NCI-H345 treated with DMSO at 0.1 percent for 48 hours (cell line): Measurements from ENCODE around the gene ZNF581.

ENCODE experiments used
- DNase-seq: peaks from one replicate; lab custom pipeline; 2025; ENCODE audit not compliant: unreplicated experiment; lab: John Stamatoyannopoulos, UW

ZNF581 gene

DNA sequence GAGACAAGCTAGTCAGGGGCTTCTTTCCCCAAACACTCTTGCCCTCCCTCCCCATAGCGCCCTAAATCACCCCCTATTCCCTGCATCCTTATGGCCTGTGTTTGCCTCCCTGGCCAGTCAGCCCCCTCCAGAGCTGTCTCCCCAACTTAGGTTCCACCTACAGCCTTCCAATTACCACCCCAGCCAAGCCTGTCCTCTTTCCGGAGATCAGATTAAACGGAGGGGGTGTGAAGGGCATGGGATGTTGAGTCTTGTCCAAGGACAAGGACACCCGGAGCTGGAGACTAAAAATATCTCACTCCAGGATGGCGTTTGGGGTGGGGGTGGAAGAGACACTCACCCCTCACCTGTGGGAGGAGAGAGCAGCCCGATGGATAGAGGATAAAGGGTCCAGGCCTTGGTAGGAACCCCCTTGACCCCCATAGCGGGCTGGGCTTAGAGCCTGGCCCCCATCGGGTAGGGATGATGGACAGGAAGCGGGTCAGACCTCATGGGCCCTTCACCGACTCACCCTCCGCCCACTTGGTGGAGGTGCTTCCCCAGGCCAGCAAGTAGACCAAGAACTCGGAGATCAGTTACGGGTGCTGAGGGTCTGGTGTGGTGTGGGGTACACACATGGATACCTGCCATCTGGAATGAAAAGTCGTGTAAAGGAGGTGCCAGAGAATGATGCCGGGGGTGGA lies 32.0 kb upstream of the ZNF581 start:
- DNase-seq: no peak

DNA sequence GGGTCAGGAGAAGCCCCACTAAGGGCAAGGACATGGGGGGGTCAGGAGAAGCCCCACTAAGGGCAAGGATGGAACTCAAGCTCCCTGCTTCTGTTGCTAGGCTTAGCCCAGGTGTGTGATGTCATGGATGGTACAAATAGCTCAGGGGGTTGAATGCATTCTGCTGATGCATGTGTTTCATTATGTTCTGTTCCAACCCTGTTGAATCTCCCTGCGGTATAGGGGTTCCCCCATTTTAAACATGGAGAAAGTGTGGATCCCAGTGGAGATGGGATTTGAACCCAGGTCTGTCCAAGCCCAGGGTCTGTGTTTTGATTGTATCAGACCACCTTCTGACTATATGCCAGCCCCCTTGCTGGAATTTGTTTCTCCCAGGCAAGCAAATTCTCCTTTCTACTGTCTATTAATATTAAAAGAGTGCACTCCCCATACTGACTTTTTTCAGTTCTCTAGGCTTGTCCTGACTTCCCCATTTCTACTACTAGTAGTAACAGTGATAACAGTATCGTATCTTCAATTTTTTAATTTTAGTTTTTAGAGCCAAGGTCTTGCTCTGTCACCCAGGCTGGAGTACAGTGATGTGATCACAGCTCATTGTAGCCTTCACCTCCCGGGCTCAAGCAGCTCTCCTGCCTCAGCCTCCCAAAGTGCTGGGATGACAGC lies 31.3 kb upstream of the ZNF581 start:
- DNase-seq: no peak

DNA sequence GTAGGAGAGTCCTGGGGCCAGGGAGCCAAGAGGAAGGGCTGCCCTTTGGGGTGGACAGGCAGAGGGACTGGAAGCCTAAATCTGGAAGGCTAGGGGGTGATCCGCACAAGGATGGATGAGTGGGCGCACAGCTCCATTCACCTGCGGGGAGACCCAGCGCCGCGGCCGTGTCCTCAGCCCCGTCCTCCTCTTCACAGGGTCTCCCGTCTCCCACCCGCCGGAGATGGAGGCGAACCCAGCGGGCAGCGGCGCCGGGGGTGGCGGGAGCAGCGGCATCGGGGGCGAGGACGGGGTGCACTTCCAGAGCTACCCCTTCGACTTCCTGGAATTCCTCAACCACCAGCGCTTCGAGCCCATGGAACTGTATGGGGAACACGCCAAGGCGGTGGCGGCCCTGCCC lies 30.1 kb upstream of the ZNF581 start:
- no peak for DNase-seq

DNA sequence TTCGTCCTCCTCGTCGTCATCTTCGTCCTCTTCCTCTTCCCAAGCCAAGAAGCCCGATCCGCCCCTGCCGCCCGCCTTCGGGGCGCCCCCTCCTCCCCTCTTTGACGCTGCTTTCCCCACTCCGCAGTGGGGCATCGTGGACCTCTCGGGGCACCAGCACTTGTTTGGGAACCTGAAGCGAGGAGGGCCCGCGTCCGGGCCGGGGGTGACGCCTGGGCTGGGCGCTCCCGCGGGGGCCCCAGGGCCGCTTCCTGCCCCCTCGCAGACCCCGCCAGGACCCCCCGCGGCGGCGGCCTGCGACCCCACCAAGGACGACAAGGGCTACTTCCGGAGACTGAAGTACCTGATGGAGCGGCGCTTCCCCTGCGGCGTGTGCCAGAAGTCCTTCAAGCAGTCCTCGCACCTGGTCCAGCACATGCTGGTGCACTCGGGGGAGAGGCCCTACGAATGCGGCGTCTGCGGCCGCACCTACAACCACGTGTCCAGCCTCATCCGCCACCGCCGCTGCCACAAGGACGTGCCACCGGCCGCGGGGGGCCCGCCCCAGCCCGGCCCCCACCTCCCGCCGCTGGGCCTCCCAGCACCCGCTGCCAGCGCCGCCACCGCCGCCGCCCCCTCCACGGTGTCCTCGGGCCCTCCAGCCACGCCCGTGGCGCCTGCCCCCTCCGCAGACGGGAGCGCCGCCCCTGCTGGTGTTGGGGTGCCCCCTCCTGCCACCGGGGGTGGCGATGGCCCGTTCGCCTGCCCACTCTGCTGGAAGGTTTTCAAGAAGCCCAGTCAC lies 29.3 kb upstream of the ZNF581 start:
- DNase-seq: no peak

DNA sequence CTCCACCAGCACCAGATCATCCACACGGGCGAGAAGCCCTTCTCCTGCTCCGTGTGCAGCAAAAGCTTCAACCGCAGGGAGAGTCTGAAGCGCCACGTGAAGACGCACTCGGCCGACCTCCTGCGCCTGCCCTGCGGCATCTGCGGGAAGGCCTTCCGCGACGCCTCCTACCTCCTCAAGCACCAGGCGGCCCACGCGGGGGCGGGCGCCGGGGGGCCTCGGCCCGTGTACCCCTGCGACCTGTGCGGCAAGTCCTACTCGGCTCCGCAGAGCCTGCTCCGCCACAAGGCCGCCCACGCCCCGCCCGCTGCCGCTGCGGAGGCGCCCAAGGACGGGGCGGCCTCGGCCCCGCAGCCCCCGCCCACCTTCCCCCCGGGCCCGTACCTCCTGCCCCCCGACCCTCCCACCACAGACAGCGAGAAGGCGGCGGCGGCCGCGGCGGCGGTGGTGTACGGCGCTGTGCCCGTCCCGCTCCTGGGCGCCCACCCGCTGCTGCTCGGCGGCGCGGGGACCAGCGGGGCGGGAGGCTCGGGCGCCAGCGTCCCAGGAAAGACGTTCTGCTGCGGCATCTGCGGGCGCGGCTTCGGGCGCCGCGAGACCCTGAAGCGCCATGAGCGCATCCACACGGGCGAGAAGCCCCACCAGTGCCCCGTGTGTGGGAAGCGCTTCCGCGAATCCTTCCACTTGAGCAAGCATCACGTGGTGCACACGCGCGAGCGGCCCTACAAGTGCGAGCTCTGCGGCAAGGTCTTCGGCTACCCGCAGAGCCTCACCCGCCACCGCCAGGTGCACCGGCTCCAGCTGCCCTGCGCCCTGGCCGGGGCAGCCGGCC lies 28.5 kb upstream of the ZNF581 start:
- DNase-seq: no peak

DNA sequence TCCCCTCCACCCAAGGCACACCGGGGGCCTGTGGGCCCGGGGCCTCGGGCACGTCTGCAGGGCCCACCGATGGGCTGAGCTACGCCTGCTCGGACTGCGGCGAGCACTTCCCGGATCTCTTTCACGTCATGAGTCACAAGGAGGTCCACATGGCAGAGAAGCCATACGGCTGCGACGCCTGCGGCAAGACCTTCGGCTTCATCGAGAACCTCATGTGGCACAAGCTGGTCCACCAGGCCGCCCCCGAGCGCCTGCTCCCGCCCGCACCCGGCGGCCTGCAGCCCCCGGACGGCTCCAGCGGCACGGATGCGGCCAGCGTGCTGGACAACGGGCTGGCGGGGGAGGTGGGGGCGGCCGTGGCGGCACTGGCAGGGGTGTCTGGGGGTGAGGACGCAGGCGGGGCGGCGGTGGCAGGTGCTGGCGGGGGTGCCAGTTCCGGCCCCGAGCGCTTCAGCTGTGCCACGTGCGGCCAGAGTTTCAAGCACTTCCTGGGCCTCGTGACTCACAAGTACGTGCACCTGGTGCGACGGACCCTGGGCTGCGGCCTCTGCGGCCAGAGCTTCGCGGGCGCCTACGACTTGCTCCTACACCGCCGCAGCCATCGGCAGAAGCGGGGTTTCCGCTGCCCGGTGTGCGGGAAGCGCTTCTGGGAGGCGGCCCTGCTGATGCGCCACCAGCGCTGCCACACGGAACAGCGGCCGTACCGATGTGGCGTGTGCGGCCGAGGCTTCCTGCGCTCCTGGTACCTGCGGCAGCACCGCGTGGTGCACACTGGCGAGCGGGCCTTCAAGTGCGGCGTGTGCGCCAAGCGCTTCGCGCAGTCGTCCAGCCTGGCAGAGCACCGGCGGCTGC lies 27.7 kb upstream of the ZNF581 start:
- no peak for DNase-seq

DNA sequence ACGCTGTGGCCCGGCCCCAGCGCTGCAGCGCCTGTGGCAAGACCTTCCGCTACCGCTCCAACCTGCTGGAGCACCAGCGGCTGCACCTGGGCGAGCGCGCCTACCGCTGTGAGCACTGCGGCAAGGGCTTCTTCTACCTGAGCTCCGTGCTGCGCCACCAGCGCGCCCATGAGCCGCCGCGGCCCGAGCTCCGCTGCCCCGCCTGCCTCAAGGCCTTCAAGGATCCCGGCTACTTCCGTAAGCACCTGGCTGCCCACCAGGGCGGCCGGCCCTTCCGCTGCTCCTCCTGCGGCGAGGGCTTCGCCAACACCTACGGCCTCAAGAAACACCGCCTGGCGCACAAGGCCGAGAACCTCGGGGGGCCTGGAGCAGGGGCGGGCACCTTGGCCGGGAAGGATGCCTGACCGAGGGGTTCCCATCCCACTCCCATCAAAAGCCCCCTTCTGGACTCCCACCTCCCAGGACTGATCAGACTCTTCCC lies 27.0 kb upstream of the ZNF581 start:
- DNase-seq: no peak

DNA sequence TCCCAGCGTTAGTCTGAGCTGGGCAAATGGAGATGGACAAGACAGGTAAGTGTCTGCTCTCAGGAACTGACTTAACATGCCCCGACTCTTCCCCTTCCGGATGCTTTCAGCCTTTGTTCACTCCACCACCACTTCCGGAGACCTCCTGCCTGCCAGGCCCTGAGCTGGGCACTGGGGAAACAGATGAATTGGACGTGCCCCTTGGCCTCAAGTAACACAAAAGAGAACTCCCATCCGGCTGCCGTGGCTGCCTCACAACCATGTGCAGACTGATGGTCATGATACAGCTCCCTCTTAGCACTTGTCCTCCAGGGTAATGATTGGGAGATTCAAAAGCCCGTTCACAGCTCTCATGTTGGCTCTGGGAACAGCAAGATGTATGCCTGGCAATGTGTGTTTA lies 26.0 kb upstream of the ZNF581 start:
- DNase-seq: no peak

DNA sequence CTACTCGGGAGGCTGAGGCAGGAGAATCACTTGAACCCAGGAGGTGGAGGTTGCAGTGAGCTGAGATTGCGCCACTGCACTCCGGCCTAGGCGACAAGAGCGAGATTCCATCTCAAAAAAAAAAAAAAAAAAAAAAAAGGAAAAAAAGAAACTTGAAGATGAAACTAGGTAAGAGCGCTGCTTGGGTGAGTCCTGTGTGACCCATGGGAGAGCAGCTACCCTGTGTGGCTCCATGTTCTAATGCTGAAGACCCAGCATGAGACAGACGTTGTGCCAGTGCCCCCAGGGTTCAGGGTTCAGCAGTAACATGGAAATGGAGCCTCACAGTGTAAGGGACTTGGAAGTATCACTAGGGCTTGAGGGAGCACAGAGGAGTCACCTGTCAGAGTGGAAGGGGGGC lies 25.0 kb upstream of the ZNF581 start:
- no peak for DNase-seq

DNA sequence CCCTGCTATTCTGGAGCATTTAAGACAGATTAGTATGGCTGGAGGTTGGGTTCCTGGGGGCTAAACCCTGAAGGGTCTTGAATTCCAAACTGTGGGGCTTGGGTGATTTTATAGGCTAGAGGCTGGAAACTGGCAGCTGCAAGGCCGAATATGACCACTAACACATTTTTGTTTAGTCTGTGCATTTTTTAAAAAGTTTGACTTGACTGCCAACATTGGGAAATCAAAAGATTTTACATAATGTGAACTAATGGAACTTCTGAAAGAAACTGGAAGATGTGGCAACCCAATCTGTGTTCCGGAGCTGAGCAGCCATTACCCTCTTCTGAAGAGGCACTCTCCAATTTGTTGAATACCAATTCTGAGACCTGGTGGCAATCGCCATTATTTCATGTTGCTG lies 24.2 kb upstream of the ZNF581 start:
- DNase-seq: no peak

DNA sequence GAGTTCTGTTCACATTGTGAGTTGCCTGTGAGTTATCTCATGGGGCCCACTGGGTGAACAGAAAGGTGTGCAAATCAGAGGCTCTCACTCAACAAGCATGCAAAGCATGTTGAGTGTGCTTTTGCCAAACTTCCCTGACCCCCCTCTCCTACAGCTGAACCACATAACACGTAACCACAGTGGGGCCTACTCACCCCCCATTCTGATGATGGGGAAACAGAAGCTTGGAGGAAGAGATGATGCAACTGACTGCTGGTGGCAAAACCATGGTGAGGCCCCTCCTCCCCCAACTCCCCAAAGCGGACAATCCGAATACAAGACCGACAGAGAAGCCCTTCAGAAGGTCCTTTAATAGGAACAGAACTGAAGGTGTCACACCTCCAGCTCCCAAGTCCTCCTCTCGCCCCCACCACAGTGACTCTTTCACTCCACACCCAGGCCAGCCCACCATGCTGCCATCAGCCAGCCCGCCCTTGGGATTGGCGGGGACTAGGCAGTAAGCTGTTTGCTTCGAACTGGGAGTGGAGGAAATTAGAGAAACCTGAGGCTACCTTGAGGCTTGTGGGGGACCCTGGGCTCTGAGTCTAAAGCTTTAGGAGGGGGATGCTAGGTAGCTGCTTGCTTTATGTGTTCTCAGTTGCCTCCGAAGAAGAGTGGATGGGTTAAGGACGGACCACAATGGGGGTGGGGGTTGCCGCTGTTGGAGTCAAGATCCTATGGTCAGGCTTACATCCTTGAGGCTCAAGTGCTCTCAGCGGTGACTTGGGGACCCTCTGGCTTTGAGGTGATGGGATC lies 22.8 kb upstream of the ZNF581 start:
- no peak for DNase-seq

DNA sequence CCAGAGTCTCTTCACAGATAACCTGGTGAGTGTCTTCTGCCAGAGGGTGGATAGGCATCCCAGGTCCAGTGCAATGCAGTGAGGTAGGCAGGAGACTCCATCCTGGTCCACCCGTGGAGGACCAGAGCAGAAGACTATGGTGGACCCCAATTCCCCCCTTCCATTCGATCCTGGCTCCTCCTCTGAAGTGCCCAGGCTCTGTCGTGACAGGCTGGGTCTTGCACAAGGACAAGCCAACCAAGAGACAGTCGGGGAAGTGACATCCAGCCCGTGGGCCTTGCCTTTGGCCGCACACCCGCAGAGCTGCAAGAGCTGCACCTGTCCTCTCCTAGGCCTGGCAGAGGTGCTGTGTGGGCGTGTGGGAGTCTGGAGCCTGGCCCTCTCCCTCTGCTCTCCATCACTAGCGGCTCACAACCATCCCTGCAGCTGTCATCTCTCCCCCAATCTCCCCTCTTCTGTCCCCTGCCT lies 22.2 kb upstream of the ZNF581 start:
- no peak for DNase-seq

DNA sequence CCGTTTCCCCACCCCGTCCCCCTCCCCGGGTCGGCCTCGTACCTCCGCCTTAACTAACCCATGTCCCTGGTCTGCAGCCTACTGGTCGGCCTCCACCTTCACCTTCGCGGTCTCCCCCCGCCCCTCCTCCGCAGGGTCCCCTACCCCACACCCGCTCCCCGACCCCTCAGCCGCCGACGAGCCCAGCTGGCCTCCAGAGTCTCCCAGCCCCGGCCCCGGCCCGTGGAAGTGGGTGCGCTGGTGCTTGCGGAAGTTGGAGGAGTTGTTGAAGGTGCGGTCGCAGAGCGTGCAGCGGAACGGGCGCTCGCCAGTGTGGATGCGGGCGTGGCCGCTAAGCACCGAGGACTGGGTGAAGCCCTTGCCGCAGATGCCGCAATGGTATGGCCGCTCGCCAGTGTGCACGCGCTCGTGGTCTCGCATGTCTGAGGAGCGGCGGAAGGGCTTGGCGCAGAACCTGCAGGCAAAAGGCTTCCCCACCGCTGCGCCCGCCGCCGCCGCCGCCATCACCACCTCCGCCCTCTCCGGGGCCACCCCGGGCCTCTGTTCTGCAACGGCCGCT lies 21.7 kb upstream of the ZNF581 start:
- DNase-seq: no peak

DNA sequence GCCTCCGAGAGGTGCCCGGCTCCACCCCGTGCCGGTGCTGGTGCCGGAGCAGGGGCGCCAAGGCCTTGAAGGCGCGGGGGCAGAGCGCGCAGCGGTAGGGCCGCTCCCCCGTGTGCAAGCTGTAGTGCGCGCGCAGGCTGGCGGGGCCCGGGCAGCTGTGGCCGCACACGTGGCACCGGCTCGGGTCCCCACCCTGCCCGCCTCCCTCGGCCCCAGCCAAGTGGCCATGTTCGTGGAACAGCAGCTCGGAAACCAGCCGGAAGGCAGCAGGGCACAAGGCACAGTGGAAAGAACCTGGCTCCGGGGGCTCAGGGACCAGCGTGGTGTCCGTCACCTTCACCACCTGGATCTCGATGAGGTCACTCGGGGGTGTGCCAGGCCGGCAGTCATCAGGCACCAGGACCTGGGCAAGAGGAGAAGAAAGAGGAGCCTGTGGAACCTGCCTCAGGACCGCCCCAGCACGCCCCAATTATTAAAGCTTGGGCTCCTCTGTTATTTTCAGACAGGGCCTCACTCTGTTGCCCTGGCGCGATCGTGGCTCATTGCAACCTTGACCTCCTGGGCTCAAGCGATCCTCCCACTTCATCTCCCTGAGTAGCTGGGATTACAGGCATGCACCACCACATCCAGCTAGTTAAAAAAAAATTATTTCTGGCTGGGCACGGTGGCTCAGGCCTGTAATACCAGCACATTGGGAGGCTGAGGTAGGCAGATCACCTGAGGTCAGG lies 21.0 kb upstream of the ZNF581 start:
- no peak for DNase-seq

DNA sequence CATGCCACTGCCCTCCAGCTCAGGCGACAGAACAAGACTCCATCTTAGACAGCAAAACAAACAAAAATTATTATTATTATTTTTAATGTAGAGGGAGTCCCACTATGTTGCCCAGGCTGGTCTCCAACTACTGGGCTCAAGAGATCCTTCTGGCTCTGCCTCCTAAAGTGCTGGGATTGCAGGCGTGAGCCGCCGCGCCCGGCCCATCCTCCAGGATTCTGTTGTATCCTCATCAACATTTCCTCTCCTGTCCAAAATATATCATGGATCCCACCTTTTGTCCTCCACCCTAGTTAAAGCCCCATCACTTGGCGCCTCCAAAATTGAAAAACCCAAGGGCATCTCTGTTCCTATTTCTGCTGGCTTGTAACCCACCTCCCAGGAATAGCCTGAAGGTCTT lies 20.3 kb upstream of the ZNF581 start:
- DNase-seq: no peak

DNA sequence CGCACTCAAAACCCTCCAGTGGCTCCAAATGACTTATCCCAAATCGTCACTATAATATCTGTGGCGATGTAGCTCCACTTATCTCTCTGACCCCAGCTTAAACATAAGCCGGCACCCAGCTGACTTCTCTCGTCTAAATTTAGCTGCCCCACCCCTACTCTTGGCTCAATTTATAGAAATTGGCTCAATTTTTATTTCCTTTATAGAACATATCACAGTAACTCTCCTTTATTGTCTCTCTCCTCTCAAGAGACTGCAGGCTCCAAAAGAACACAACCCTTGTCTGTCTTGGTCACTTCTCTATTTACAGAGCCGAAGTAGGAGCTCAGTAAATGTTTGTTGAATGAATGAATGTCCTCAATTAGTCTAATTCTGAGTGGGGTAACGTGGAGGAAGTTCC lies 19.9 kb upstream of the ZNF581 start:
- no peak for DNase-seq

DNA sequence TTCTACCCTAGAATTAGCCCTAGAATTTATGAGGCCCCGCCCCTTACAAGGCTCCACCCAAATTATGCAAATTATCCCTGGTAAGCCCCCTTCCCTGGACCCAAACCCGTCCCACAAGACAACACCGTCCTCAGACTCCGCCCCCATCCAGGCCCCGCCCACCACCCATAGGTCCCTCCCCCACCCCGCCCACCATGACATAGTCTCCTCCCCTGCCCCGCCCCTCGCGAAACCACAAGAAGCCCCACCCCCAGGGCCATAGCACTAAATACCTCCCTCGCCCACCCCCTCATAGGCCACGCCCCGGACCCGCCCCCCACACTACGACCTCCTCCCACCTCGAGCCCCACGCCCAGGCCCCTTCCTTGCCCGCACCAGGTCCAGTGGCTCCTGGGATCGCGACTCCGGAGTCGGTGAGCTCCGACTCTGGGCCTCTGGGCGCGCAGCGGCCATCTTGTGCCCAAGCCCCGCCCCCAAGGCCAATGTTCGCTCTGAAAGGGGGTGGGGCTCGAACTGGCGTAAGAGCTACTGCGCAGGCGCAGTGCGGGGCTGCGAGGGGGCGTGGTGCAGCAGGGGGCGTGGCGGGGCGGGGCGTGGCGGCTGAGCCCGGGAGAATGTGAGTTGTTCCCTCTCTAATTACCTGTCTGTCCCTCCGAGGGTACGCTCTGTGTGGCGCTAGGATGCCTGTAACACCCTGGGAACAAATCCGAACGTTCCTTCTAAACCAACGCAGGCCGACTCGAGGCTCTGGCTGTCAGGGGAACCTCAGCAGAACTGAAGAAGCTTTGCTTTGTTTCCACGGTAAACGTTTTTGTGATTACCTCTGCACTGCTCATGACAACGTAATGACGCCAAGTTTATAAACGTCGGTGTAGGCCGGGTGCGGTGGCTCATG lies 19.1 kb upstream of the ZNF581 start, which contains the start of gene ZNF784:
Gene ZNF784 (minus strand): TSS at position 458 of the 895 bp plus-strand sequence. CDS start 5 bp downstream, at position 453.
- DNase-seq: peak; percentile 72
